B cell (primary cell): ENCODE results near the gene PDXK. TPM values are rescaled to one million over a fixed set of nuclear protein-coding genes. Genes with fewer than 3 reads are reported as not detected.

Experiments used
- ATAC-seq: fragments of 200-7000 bp; cut with Tn5 transposase; one replicate; pipeline ENCODE4 v1.10.0; 2021; ENCODE audit warnings: low read depth, mild to moderate bottlenecking, moderate number of reproducible peaks, moderate library complexity
- CTCF ChIA-PET: fragments of 350-600 bp; sonication (Branson Sonifier 250); formaldehyde crosslinking; loops from one replicate; lab custom pipeline; 2021; ENCODE audit warnings: antibody characterized with exemption, inconsistent platforms; lab: Charles Lee
- POLR2A ChIA-PET: fragments of 350-600 bp; sonication (Branson Sonifier 250); formaldehyde crosslinking; loops from one replicate; lab custom pipeline; 2021; ENCODE audit warnings: antibody characterized with exemption; lab: Charles Lee
- DNase-seq: peaks from one replicate; pipeline ENCODE4 v3.0.0; 2013
- H2AFZ ChIP-seq: 2 replicates; pipeline ENCODE4 v1.6.1; 2012; ENCODE audit warnings: mild to moderate bottlenecking, low read depth, low read length; ENCODE audit not compliant: insufficient read depth, poor library complexity, severe bottlenecking
- H3K27ac ChIP-seq, 2 donors: 1 replicate in 1 of 2; 2 replicates in 1 of 2; pipeline ENCODE4 v1.5.1; 2012 to 2013; ENCODE audit warnings: low read length in 2 of 2, mild to moderate bottlenecking in 2 of 2, moderate library complexity in 1 of 2
- H3K27me3 ChIP-seq, 4 experiments: fragments of 200-600 bp in 1 of 4; sonication (generic) in 1 of 4; replicated peaks in 1 of 4; 1 replicate in 2 of 4; 2 replicates in 2 of 4; pipeline versions ENCODE4 v1.6.1 to v1.7.0; 2013 to 2016; ENCODE audit warnings: low read length in 3 of 4, mild to moderate bottlenecking in 2 of 4, mixed read lengths in 1 of 4, moderate library complexity in 1 of 4; ENCODE audit not compliant: insufficient read depth in 4 of 4, control insufficient read depth in 3 of 4; ENCODE audit errors: control extremely low read depth in 1 of 4
- H3K36me3 ChIP-seq, 2 experiments: replicated peaks in 1 of 2; 1 replicate in 1 of 2; 2 replicates in 1 of 2; pipeline versions ENCODE4 v1.6.1 to v1.7.1; 2013; ENCODE audit warnings: low read length in 1 of 2; ENCODE audit not compliant: insufficient read depth in 2 of 2, control insufficient read depth in 1 of 2; ENCODE audit errors: control extremely low read depth in 1 of 2, extremely low read depth in 1 of 2
- H3K4me1 ChIP-seq, 2 donors: fragments of 200-600 bp in 1 of 2; sonication (generic) in 1 of 2; 1 replicate in 1 of 2; 2 replicates in 1 of 2; pipeline versions ENCODE4 v1.5.1 to v1.6.1; 2013 to 2017; ENCODE audit warnings: low read length in 2 of 2; ENCODE audit not compliant: control insufficient read depth in 2 of 2, insufficient read depth in 2 of 2
- H3K4me2 ChIP-seq: replicated peaks from 2 replicates; pipeline ENCODE3; 2012; ENCODE audit warnings: mild to moderate bottlenecking, low read depth, low read length; ENCODE audit not compliant: poor library complexity, severe bottlenecking
- H3K4me3 ChIP-seq, 5 experiments: fragments of 200-600 bp in 1 of 5; sonication (generic) in 1 of 5; 1 replicate in 3 of 5; 2 replicates in 2 of 5; pipeline versions ENCODE4 v1.5.1 to v1.7.0; 2011 to 2016; ENCODE audit warnings: low read length in 4 of 5, mild to moderate bottlenecking in 4 of 5, low read depth in 2 of 5, control low read depth in 1 of 5, moderate library complexity in 1 of 5; ENCODE audit not compliant: insufficient read depth in 1 of 5; ENCODE audit errors: control extremely low read depth in 1 of 5, extremely low read depth in 1 of 5
- H3K79me2 ChIP-seq: fragments of 200-600 bp; sonication (generic); one replicate; pipeline ENCODE4 v1.6.0; 2016; ENCODE audit warnings: low read length; ENCODE audit not compliant: control insufficient read depth, insufficient read depth
- H3K9ac ChIP-seq: fragments of 200-600 bp; sonication (generic); 2 replicates; pipeline ENCODE4 v1.6.1; 2017; ENCODE audit warnings: mild to moderate bottlenecking, low read length, moderate library complexity
- H3K9me3 ChIP-seq, 3 donors: one replicate each; pipeline versions ENCODE4 v1.6.1 to v1.7.1; 2013; ENCODE audit warnings: low read length in 2 of 3; ENCODE audit not compliant: control insufficient read depth in 2 of 3, insufficient read depth in 1 of 3; ENCODE audit errors: control extremely low read depth in 1 of 3
- H4K20me1 ChIP-seq: 2 replicates; pipeline ENCODE4 v1.6.0; 2012; ENCODE audit warnings: mild to moderate bottlenecking, low read length; ENCODE audit not compliant: insufficient read depth, control insufficient read depth, poor library complexity, severe bottlenecking
- H3K27ac Mint-ChIP-seq: one replicate; pipeline ENCODE4 v1.8.0; 2021; ENCODE audit warnings: mixed read lengths
- H3K27me3 Mint-ChIP-seq: one replicate; pipeline ENCODE4 v1.8.0; 2021; ENCODE audit warnings: mixed read lengths
- H3K4me1 Mint-ChIP-seq: one replicate; pipeline ENCODE4 v1.8.0; 2021; ENCODE audit warnings: mixed read lengths
- H3K4me3 Mint-ChIP-seq: one replicate; pipeline ENCODE4 v1.8.0; 2021; ENCODE audit warnings: mixed read lengths
- H3K9me3 Mint-ChIP-seq: one replicate; pipeline ENCODE4 v1.8.0; 2022; ENCODE audit warnings: mixed read lengths; ENCODE audit not compliant: insufficient read depth
- CTCF ChIP-seq: fragments of 200-600 bp; IDR thresholded peaks from one replicate; pipeline ENCODE4 v1.8.0; 2022; ENCODE audit warnings: antibody characterized with exemption, mild to moderate bottlenecking
- EZH2 ChIP-seq: IDR thresholded peaks from 2 replicates; pipeline ENCODE4 v1.6.1; 2012; ENCODE audit warnings: borderline replicate concordance, low read depth, mild to moderate bottlenecking, moderate library complexity, low read length; ENCODE audit not compliant: insufficient read depth, poor library complexity, severe bottlenecking
- WGBS: methylation state at CpG from one replicate; pipeline ENCODE4 v1.1.5; 2013; ENCODE audit warnings: missing lambda C conversion rate; ENCODE audit not compliant: insufficient coverage; 5-methylcytosine and 5-hydroxymethylcytosine counted together
- intact Hi-C: fragments of 100-400 bp; cut with micrococcal nuclease; formaldehyde crosslinking; loops from one replicate; pipeline ENCODE4 v1.10.0; 2022
- polyA plus RNA-seq: library from polyadenylated mRNA; depleted of rRNA; stranded (reverse); fragments of >200 nt; gene quantifications from 2 replicates; pipeline ENCODE4 v1.2.3, GENCODE V29; 2012
- total RNA-seq, 2 donors: library from RNA; stranded (reverse); fragments of 120-200 nt in 1 of 2; gene quantifications; 1 replicate in 1 of 2; 2 replicates in 1 of 2; pipeline versions ENCODE4 v1.2.3 to v1.2.4, GENCODE V29; 2013 to 2022

The PDXK gene
- total and polyA plus RNA-seq, 2 donors (not counting 1 experiment from before 2014, with no cell fraction given), result 31.1 to 102 TPM

GRCh38 chr21:43797925-43798715 lies 79.2 kb downstream of the PDXK start:
- DNase-seq, result no peak
- Histone ChIP-seq H3K4me1 (no peaks in the 10 kb centered on the region), H3K4me3 (no peak overlapping the region), H3K27ac (no peak overlapping the region), H3K27me3 (no peaks in the 10 kb centered on the region), H2AFZ (no peak overlapping the region), H4K20me1 (peaks cover 20% of the 10 kb centered on the region), H3K4me2 (no peak overlapping the region), H3K9ac (no peak overlapping the region), H3K9me3 (no peaks in the 10 kb centered on the region), H3K79me2 (peaks cover 13% of the 10 kb centered on the region), H3K36me3 (peaks cover 0 to 89% of the 10 kb centered on the region in 2 experiments)
- no peaks in the 10 kb centered on the region for H3K27me3 Mint-ChIP-seq
- CTCF ChIA-PET, result no interaction called here
- no peaks in the 10 kb centered on the region for H3K9me3 Mint-ChIP-seq
- intact Hi-C loops, result no loop called here
- H3K4me1 Mint-ChIP-seq, result no peaks in the 10 kb centered on the region
- POLR2A ChIA-PET, result no interaction called here
- H3K4me3 Mint-ChIP-seq, result no peak overlapping the region
- no peak overlapping the region for H3K27ac Mint-ChIP-seq
- no peak for ATAC-seq
- TF ChIP-seq EZH2 (no peak), CTCF (no peak)
- WGBS, result 95% methylated on average over 29 of the region's 30 CpGs

GRCh38 chr21:43799301-43799840 lies 80.4 kb downstream of the PDXK start:
- CTCF ChIA-PET, result no interaction called here
- Histone ChIP-seq H3K9ac (no peak overlapping the region), H2AFZ (no peak overlapping the region), H4K20me1 (peaks cover 15% of the 10 kb centered on the region), H3K36me3 (peaks cover 0 to 87% of the 10 kb centered on the region in 2 experiments), H3K9me3 (no peaks in the 10 kb centered on the region), H3K27ac (no peak overlapping the region), H3K4me1 (peaks cover under 1 to 6% of the 10 kb centered on the region in 2 donors), H3K4me3 (no peak overlapping the region), H3K4me2 (no peak overlapping the region), H3K79me2 (peaks cover under 1% of the 10 kb centered on the region), H3K27me3 (no peaks in the 10 kb centered on the region)
- no peaks in the 10 kb centered on the region for H3K27me3 Mint-ChIP-seq
- no peaks in the 10 kb centered on the region for H3K4me1 Mint-ChIP-seq
- 98% methylated on average over 19 of the region's 19 CpGs for WGBS
- no peak overlapping the region for H3K27ac Mint-ChIP-seq
- POLR2A ChIA-PET, result no interaction called here
- H3K4me3 Mint-ChIP-seq, result no peak overlapping the region
- TF ChIP-seq CTCF (no peak), EZH2 (no peak)
- ATAC-seq (no peak), DNase-seq (no peak)
- intact Hi-C loops, result no loop called here
- no peaks in the 10 kb centered on the region for H3K9me3 Mint-ChIP-seq
